A673 (cell line): ENCODE measurements around the gene HIPK3.

Experiments used
- CTCF ChIP-seq: fragments of 300-800, 200-600 bp; sonication (generic); conservative IDR thresholded peaks from 2 replicates; pipeline ENCODE4 v1.5.1; 2017; ENCODE audit warnings: low read depth, mild to moderate bottlenecking, antibody characterized with exemption, low read length, moderate library complexity, mixed read lengths
- EZH2 ChIP-seq: fragments of 200-600 bp; sonication (generic); IDR thresholded peaks from 2 replicates; pipeline ENCODE4 v1.6.1; 2017; ENCODE audit warnings: borderline replicate concordance, low read depth, mild to moderate bottlenecking, mixed read lengths, antibody characterized with exemption, low read length; ENCODE audit not compliant: poor library complexity, severe bottlenecking

GRCh38 chr11:33396361-33396760 is 139.2 kb downstream of the HIPK3 start:
- TF ChIP-seq CTCF: no peak
- no peak for TF ChIP-seq EZH2
